Measurements from ENCODE around the gene MYL11.

MYL11 gene

DNA sequence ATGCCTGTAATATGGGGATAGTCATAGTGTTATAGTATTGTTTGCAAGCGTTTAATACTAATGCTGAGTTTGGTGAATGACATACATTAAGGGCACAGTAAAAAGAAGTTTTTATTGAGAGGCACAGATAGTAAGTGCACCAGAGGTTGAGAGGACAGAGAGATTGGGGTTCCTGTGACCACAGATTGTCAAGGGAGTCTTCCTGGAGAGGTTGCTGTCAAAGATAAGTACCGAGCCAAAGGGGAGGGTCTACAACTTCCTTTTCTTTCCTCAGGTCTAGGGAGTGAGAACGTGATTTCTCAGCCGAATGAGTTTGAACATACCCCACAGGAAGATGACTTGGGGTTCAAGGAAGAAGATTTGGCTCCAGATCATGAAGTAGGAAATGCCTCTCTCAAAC is 22.5 kb downstream of the MYL11 start:
- no peak for DNase-seq (ENCODE audit: low read depth)

- DNase-seq (ENCODE audit: low read depth) = peak; percentile 28
These were observed 23.4 kb downstream of the MYL11 start for GRCh38 chr16:30397776-30398660.

- DNase-seq (ENCODE audit: low read depth) = no peak
These were observed 24.2 kb downstream of the MYL11 start for GRCh38 chr16:30398661-30399434.

GRCh38 chr16:30399435-30400186 is 25.0 kb downstream of the MYL11 start:
- DNase-seq (ENCODE audit: low read depth) = no peak

DNA sequence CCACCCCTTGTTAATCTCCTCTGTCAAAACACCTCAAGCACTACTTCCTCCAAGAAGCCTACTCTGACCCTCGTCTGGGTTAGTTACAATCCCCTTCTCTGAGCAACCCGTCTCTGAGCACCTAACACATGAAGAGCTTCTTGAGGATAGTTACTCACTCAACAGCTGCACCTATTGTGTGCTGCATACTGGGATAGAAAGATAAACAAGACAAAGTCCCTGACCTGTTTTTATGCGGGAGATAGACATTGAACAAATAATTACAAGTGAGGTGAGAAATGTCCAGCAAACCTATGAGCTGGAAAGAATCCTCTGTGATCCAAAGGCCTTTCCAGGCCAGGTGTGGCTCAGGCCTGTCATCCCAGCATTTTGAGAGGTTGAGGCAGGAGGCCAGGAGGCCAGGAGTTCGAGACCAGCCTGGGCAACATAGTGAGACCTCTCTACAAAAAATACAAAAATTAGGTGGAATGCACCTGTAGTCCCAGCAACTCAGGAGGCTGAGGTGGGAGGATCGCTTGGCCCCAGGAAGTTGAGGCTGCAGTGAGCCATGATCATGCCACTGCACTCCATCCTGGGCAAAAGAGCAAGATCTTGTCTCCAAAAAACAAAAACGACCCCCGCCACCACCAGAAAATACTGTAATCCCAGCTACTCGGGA is 27.3 kb downstream of the MYL11 start:
- DNase-seq (ENCODE audit: low read depth) = no peak

GRCh38 chr16:30406795-30407101 is 32.1 kb downstream of the MYL11 start:
- DNase-seq (ENCODE audit: low read depth) = no peak

DNA sequence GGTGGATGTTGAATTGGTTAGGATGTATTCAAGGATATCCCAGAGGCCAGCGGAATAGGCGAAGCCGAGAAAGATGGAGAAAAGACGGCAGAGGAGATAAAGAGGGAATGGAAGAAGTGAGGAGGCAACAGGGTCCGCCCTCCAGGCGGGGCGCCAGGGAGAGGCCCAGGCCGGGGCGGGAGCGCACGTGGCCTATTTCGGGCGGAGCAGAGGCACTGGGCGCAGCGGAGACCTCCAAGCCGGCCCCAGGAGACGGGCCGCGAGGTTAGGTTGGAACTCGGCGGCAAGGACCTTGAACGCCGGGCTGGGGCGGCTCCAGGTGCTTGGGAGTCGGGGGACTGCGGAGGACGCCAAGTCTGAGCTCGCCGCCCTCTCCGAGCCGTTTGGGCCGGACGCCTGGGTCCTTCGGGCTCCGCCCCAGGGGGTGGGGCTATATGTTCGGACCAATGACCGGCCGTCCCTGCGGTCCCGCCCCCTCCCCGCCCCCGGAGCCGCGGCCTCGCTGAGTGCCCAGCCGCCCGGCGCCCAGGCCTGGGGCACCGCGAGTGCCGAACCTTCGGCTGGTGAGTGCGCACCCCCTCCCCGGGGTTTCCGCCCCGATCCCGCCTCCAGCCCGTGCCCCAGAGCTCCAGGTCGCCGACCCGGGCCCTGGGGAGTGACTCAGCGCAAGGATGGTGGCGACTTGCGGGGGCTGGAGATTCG is 32.7 kb downstream of the MYL11 start, which contains the start of gene ZNF771:
TSS of gene ZNF771 (plus strand) at position 505 of the 702 bp plus-strand sequence. CDS start 448 bp downstream, outside the sequence.
- DNase-seq (ENCODE audit: low read depth) = peak; percentile 85

DNA sequence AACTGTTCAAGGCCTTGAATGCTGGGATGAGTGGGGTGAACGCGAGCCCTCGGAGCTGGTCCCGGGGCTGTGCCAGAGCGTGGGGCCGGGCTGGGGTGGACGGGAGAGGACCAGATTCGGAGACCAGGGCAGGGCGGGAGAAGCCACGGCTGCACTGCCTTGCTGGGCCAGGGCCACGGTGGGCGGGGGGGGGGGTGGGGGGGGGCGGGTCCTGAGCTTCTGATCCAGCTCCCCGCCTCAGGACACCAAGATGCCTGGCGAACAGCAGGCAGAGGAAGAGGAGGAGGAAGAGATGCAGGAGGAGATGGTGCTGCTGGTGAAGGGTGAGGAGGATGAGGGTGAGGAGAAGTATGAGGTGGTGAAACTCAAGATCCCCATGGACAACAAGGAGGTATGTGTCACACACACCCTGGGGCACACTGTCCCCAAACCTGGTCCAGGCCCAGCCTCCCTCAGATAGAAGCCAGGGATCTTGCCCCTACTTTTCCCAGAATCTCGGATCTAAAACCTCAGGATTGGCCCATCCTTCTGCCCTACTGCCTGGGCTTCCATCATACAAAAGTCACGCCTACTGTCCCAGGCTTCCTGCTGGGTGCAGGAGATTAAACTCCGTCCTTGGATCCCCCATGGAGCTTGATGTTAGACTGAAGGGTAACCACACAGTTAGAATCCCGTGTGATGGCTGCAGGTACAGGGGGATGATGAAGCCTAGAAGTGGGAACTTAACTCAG is 33.4 kb downstream of the MYL11 start:
- peak; percentile 45 for DNase-seq (ENCODE audit: low read depth)

DNA sequence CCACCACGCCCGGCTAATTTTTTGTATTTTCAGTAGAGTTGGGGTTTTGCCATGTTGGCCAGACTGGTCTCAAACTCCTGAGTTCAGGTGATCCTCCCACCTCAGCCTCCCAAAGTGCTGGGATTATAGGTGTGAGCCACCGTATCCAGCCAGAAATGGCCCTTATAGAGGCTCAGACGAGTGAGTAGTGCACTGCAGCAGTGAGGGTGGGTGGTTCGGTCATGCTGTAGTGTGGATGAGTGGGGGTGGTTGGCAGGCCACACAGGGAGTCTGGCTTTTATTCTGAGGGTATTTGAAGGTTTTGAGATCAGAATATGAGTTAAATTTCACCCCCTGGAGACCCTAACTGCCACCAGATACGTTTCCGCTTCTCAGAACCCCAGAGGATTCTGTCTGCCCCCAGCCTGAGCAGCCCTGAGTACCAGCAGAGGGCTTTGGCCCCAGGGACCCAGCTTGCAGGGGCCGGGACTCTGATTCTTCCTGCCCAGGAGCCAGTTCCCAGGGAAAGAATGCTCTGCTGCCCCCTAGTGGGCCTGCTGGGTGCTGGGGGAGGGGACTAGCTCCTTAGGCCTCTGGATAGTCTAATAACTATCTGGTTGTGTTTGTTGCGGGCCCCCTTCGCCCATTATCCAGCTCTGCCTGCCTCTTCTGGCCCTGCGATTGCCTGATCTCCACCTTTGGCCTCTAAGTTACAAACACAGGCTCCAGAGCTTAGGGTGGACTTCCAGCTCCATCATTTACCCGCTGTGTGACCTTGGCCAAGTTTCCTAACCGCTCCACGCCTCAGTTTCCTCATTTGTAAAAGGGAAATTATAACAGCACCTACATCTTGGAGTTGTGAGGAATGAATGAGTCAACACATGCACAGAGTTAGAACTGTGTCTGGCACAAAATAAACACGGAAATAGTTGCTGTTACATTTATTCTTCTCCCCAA is 34.8 kb downstream of the MYL11 start:
- peak; percentile 90 for DNase-seq (ENCODE audit: low read depth)

- DNase-seq (ENCODE audit: low read depth) = no peak
These were observed 38.7 kb downstream of the MYL11 start for GRCh38 chr16:30413112-30413806.

DNA sequence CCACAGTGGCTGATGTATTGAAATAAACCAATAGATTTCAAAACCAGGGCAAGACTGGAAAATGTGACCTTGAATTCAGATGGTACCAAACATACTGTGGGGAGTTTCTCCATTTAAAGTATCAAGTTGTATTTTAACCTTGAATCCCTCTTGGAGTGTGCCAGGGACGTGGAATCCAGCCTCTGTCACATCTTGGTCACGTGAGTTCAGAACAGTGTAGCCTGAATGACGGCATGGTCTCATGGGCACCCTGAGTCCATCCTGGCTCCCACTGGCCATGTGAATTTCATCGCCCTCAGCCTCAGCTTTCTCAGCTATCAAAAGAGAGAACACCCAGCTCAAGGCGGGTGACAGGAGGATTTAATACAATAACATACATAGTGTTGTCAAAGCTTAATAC is 39.6 kb downstream of the MYL11 start:
- DNase-seq (ENCODE audit: low read depth) = no peak

- no peak for DNase-seq (ENCODE audit: low read depth)
These were observed 41.5 kb downstream of the MYL11 start for GRCh38 chr16:30416047-30416603.

GRCh38 chr16:30416624-30417528 is 42.3 kb downstream of the MYL11 start:
- no peak for DNase-seq (ENCODE audit: low read depth)

GRCh38 chr16:30417529-30418349 is 43.1 kb downstream of the MYL11 start:
- peak; percentile 89 for DNase-seq (ENCODE audit: low read depth)

DNA sequence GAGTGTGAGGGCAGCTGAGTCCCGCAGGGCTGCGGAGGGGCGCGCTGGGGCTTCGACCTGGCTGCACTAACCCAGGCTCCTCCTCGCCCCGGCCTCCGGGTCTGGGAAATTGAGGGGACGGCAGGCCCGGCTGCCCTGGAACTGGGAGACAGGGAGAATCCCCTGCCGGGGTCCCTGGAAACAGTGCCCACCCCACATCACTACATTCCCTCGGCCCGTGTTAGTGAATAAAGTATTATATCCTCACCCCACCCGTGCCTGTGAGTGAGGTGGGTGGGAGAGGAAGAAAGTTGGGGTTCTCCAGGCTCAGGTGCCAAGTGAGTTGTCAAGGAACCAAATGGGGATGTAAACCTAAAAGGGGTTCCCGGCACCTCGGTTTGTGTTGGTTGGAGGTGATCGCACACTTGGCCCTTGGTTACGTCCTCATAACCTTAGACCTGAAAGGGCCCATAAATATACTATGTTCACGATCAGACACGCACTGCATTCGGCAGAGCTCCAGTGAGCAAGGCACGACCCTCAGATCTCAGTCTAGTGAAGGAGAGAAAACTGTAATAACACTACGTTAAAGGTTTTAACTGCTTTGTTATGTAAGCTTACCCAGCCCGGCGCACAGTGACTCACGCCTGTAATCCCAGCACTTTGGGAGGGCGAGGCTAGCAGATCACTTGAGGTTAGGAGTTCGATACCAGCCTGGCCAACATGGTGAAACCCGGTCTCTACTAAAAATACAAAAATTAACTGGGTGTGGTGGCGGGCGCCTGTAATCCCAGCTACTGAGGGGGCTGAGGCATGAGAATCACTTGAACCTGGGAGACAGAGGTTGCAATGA is 44.0 kb downstream of the MYL11 start:
- no peak for DNase-seq (ENCODE audit: low read depth)

DNA sequence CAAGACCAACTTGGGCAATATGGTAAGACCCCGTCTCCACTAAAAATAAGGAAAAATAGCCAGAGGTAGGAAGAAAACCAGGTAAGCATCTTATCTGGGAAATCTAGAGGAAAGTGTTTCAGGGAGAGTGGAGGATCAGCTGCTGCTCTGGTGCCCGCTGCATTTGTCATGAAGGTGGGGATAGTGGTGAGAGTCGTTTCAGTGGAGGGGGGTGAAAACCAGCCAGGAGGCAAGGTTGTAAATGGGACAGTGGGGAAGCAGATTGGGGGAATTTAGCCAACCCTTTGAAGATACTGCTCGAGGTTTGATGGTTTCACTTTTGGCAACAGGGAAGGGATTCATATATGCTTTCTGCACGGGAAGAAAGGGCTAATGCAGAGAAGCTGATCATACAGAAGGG is 46.4 kb downstream of the MYL11 start:
- DNase-seq (ENCODE audit: low read depth) = no peak

All from ELR (cell line).